Activated B cell treated with CpG ODN at 0.5 μM for 24 hours (primary cell): ENCODE measurements around the gene NEGR1. TPM values are rescaled to one million over a fixed set of nuclear protein-coding genes. Genes with fewer than 3 reads are reported as not detected.

Experiments used
- ATAC-seq: fragments of 200-7000 bp; cut with Tn5 transposase; one replicate; pipeline ENCODE4 v1.10.0; 2021; ENCODE audit warnings: low read depth, mild to moderate bottlenecking, moderate library complexity
- CTCF ChIA-PET: fragments of 350-600 bp; sonication (Branson Sonifier 250); formaldehyde crosslinking; loops from one replicate; lab custom pipeline; 2021; ENCODE audit warnings: antibody characterized with exemption; lab: Charles Lee
- POLR2A ChIA-PET: fragments of 350-600 bp; sonication (Branson Sonifier 250); formaldehyde crosslinking; loops from one replicate; lab custom pipeline; 2021; ENCODE audit warnings: antibody characterized with exemption; lab: Charles Lee
- DNase-seq: peaks from one replicate; pipeline ENCODE4 v3.0.0; 2022
- H3K27ac Mint-ChIP-seq: one replicate; pipeline ENCODE4 v1.8.0; 2020; ENCODE audit warnings: mixed read lengths
- H3K27me3 Mint-ChIP-seq: one replicate; pipeline ENCODE4 v1.8.0; 2021; ENCODE audit warnings: mixed read lengths
- H3K36me3 Mint-ChIP-seq: one replicate; pipeline ENCODE4 v1.8.0; 2021; ENCODE audit warnings: low read depth, mixed read lengths
- H3K4me1 Mint-ChIP-seq: one replicate; pipeline ENCODE4 v1.8.0; 2021; ENCODE audit warnings: mixed read lengths
- H3K4me3 Mint-ChIP-seq: one replicate; pipeline ENCODE4 v1.8.0; 2020; ENCODE audit warnings: mild to moderate bottlenecking, mixed read lengths
- H3K9me3 Mint-ChIP-seq: one replicate; pipeline ENCODE4 v1.8.0; 2020; ENCODE audit warnings: mixed read lengths
- CTCF ChIP-seq: fragments of 200-600 bp; IDR thresholded peaks from one replicate; pipeline ENCODE4 v1.8.0; 2022; ENCODE audit warnings: antibody characterized with exemption, mild to moderate bottlenecking
- intact Hi-C: fragments of 100-400 bp; cut with micrococcal nuclease; formaldehyde crosslinking; loops from one replicate; pipeline ENCODE4 v1.15.1; 2024
- total RNA-seq: library from RNA; stranded (reverse); gene quantifications from 2 replicates; pipeline ENCODE4 v1.2.3, GENCODE V29; 2022

The NEGR1 gene
- total RNA-seq, 1 donor from 2014 or later = not detected

GRCh38 chr1:71634159-71634558 is 648.2 kb downstream of the NEGR1 start:
- H3K9me3 Mint-ChIP-seq = peaks cover 2% of the 10 kb centered on the region
- POLR2A ChIA-PET = no interaction called here
- TF ChIP-seq CTCF = no peak

GRCh38 chr1:71630073-71630472 is 652.3 kb downstream of the NEGR1 start:
- ChIA-PET CTCF (no interaction called here), POLR2A (no interaction called here)
- DNase-seq (no peak), ATAC-seq (no peak)
- Mint-ChIP-seq H3K9me3 (peaks cover 2% of the 10 kb centered on the region), H3K36me3 (no peaks in the 10 kb centered on the region), H3K27ac (no peak overlapping the region), H3K27me3 (no peaks in the 10 kb centered on the region), H3K4me1 (no peaks in the 10 kb centered on the region), H3K4me3 (no peak overlapping the region)
- no peak for TF ChIP-seq CTCF
- intact Hi-C loops = no loop called here

More at GRCh38 chr1:71634159-71634558, 648.2 kb downstream of the NEGR1 start:
- no peaks in the 10 kb centered on the region for H3K27me3 Mint-ChIP-seq
- no peaks in the 10 kb centered on the region for H3K36me3 Mint-ChIP-seq
- no peak overlapping the region for H3K27ac Mint-ChIP-seq
- intact Hi-C loops = no loop called here
- H3K4me3 Mint-ChIP-seq = no peak overlapping the region
- ATAC-seq (no peak), DNase-seq (no peak)
- CTCF ChIA-PET = no interaction called here
- H3K4me1 Mint-ChIP-seq = no peaks in the 10 kb centered on the region

GRCh38 chr1:71625004-71625403 is 657.3 kb downstream of the NEGR1 start:
- Mint-ChIP-seq H3K4me3 (no peak overlapping the region), H3K27me3 (no peaks in the 10 kb centered on the region)
- ATAC-seq = no peak

GRCh38 chr1:71623888-71624287 is 658.5 kb downstream of the NEGR1 start:
- Mint-ChIP-seq H3K4me3 (no peak overlapping the region), H3K27me3 (no peaks in the 10 kb centered on the region), H3K27ac (no peak overlapping the region), H3K4me1 (no peaks in the 10 kb centered on the region), H3K36me3 (no peaks in the 10 kb centered on the region), H3K9me3 (peaks cover 4% of the 10 kb centered on the region)
- intact Hi-C loops = no loop called here
- ChIA-PET CTCF (no interaction called here), POLR2A (no interaction called here)
- no peak for DNase-seq
- TF ChIP-seq CTCF = no peak
- ATAC-seq = no peak

More at GRCh38 chr1:71625004-71625403, 657.3 kb downstream of the NEGR1 start:
- CTCF ChIA-PET = no interaction called here
- no peaks in the 10 kb centered on the region for H3K36me3 Mint-ChIP-seq
- DNase-seq = no peak
- intact Hi-C loops = no loop called here
- no peak overlapping the region for H3K27ac Mint-ChIP-seq
- H3K9me3 Mint-ChIP-seq = peaks cover 5% of the 10 kb centered on the region
- TF ChIP-seq CTCF = no peak
- POLR2A ChIA-PET = no interaction called here
- no peaks in the 10 kb centered on the region for H3K4me1 Mint-ChIP-seq

GRCh38 chr1:71621785-71622184 is 660.6 kb downstream of the NEGR1 start:
- H3K36me3 Mint-ChIP-seq = no peaks in the 10 kb centered on the region
- peaks cover 4% of the 10 kb centered on the region for H3K9me3 Mint-ChIP-seq
- ChIA-PET CTCF (no interaction called here), POLR2A (no interaction called here)
- TF ChIP-seq CTCF = no peak
- DNase-seq (no peak), ATAC-seq (no peak)
- no peak overlapping the region for H3K27ac Mint-ChIP-seq
- no peak overlapping the region for H3K4me3 Mint-ChIP-seq
- intact Hi-C loops = no loop called here
- no peaks in the 10 kb centered on the region for H3K4me1 Mint-ChIP-seq
- no peaks in the 10 kb centered on the region for H3K27me3 Mint-ChIP-seq
